ENCODE data around the gene MYO1G.

DNA sequence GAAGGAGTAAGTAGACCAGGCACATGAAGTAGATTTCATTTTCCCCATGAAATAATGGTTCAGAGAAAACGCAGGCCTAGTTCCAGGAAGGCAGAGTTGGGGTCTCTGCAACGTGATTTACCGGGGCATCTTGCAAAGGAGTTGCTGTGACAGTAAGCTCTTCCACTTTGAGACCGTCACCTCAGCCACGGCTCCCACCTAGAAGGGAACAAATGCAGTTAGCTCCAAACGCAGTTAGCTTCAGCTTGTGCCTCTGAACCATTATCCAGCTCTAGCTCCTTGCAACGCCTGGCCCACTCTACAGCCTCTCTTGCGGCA, 7.0 kb upstream of the MYO1G start:
- TF ChIP-seq, protein P1, sequence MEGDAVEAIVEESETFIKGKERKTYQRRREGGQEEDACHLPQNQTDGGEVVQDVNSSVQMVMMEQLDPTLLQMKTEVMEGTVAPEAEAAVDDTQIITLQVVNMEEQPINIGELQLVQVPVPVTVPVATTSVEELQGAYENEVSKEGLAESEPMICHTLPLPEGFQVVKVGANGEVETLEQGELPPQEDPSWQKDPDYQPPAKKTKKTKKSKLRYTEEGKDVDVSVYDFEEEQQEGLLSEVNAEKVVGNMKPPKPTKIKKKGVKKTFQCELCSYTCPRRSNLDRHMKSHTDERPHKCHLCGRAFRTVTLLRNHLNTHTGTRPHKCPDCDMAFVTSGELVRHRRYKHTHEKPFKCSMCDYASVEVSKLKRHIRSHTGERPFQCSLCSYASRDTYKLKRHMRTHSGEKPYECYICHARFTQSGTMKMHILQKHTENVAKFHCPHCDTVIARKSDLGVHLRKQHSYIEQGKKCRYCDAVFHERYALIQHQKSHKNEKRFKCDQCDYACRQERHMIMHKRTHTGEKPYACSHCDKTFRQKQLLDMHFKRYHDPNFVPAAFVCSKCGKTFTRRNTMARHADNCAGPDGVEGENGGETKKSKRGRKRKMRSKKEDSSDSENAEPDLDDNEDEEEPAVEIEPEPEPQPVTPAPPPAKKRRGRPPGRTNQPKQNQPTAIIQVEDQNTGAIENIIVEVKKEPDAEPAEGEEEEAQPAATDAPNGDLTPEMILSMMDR (IDR thresholded peaks at IDR 0.05): no peak
- TF ChIP-seq POLR2A (IDR thresholded peaks at IDR 0.05): no peak

Data from adrenal gland (tissue), 5 donors.